Caco-2 (cell line): ENCODE results near the gene CC2D1B. TPM values are rescaled to one million over a fixed set of nuclear protein-coding genes. Genes with fewer than 3 reads are reported as not detected.

Source experiments
- BruUV-seq: library from RNA; stranded (reverse); fragments of 400-500 nt; replicated peaks from 2 replicates; lab custom pipeline; 2021; lab: Mats Ljungman, UMichigan
- CTCF ChIA-PET: fragments of 300-600 bp; sonication (Branson Sonifier 250); formaldehyde crosslinking; loops from one replicate; lab custom pipeline; 2022; ENCODE audit warnings: antibody characterized with exemption; lab: Charles Lee
- POLR2A ChIA-PET: fragments of 300-600 bp; sonication (Branson Sonifier 250); formaldehyde crosslinking; loops from one replicate; lab custom pipeline; 2022; ENCODE audit warnings: antibody characterized with exemption; lab: Charles Lee
- DNase-seq, 2 experiments: peaks; one replicate each; pipeline versions ENCODE4 v3.0.0 to v3.0.0-alpha.2; 2020 to 2022
- H3K27me3 ChIP-seq: replicated peaks from 2 replicates; pipeline ENCODE4 v1.6.0; 2011; ENCODE audit warnings: low read length; ENCODE audit not compliant: control insufficient read depth, insufficient read depth
- H3K36me3 ChIP-seq: 2 replicates; pipeline ENCODE4 v1.5.1; 2011; ENCODE audit warnings: low read length; ENCODE audit not compliant: control insufficient read depth, insufficient read depth
- H3K4me1 ChIP-seq: fragments of 250-450 bp; sonication (Bioruptor Pico); 2 replicates; pipeline ENCODE4 v1.5.1; 2020; ENCODE audit warnings: mild to moderate bottlenecking
- H3K4me3 ChIP-seq: 2 replicates; pipeline ENCODE4 v1.5.1; 2011; ENCODE audit warnings: low read depth, mild to moderate bottlenecking, control low read depth, low read length
- H3K9me3 ChIP-seq: fragments of 250-450 bp; sonication (Bioruptor Pico); 2 replicates; pipeline ENCODE4 v1.5.1; 2020; ENCODE audit warnings: mild to moderate bottlenecking, moderate library complexity
- H3K27ac Mint-ChIP-seq: one replicate; pipeline ENCODE4 v1.8.0; 2022; ENCODE audit warnings: mixed read lengths; ENCODE audit not compliant: unreplicated experiment
- H3K27me3 Mint-ChIP-seq: one replicate; pipeline ENCODE4 v1.8.0; 2022; ENCODE audit warnings: mixed read lengths; ENCODE audit not compliant: insufficient read depth, unreplicated experiment
- H3K36me3 Mint-ChIP-seq: one replicate; pipeline ENCODE4 v1.8.0; 2022; ENCODE audit warnings: mild to moderate bottlenecking, mixed read lengths; ENCODE audit not compliant: insufficient read depth, unreplicated experiment
- H3K4me1 Mint-ChIP-seq: one replicate; pipeline ENCODE4 v1.8.0; 2022; ENCODE audit warnings: low read depth, mixed read lengths; ENCODE audit not compliant: unreplicated experiment
- H3K4me3 Mint-ChIP-seq: one replicate; pipeline ENCODE4 v1.8.0; 2022; ENCODE audit warnings: mild to moderate bottlenecking, moderate library complexity, mixed read lengths; ENCODE audit not compliant: unreplicated experiment
- H3K9me3 Mint-ChIP-seq: one replicate; pipeline ENCODE4 v1.8.0; 2022; ENCODE audit warnings: mixed read lengths; ENCODE audit not compliant: unreplicated experiment
- intact Hi-C: fragments of 100-400 bp; cut with micrococcal nuclease; formaldehyde crosslinking; loops from one replicate; pipeline ENCODE4 v1.10.0; 2022; ENCODE audit not compliant: unreplicated experiment
- total RNA-seq: library from RNA; stranded (reverse); gene quantifications from 2 replicates; pipeline ENCODE4 v1.2.3, GENCODE V29; 2022
- TF ChIP-seq, protein P1 (sequence below), 2 experiments: fragments of 200-600 bp in 1 of 2; IDR thresholded peaks; 1 replicate in 1 of 2; 2 replicates in 1 of 2; pipeline versions ENCODE4 v1.5.1 to v1.8.0; 2011 to 2022; ENCODE audit warnings: antibody characterized with exemption in 1 of 2, control low read depth in 1 of 2, inconsistent platforms in 1 of 2, low read depth in 1 of 2, low read length in 1 of 2, mild to moderate bottlenecking in 1 of 2, moderate library complexity in 1 of 2; ENCODE audit not compliant: insufficient read depth in 1 of 2, severe bottlenecking in 1 of 2, unreplicated experiment in 1 of 2

CC2D1B gene
- total RNA-seq, 1 experiment from 2014 or later = 31.1 TPM

DNA sequence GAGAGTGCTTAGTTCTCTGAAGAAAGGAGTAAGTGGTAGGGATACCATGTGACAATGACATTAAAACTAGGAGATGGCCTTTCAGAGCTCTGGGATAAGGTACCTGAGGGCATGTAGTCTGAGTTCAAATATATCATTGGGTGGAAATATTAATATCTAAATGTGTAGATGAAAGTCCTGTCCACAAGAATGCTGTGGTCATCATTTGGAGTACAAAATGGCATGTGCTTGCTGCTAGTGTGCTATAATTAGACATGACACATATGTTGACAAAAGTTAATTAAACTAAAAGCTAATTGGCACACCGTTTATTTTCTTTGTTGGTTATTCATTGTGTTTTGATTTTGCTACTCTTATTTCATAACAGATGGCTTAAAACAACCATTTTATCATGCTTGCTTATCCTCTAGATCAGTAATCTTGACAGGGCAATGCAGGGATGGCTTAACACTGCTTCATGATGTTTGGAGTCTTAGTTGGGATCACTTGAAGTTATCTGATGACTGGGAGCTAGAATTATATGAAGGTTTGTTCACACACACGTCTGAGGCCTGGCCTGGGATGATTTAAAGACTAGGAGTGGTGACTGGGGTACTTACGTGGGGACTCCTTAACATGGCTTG, 31.0 kb downstream of the CC2D1B start:
- no TSS peak for BruUV-seq
- no peaks in the 10 kb centered on the region for H3K27me3 ChIP-seq
- no peaks in the 10 kb centered on the region for H3K36me3 ChIP-seq
- Mint-ChIP-seq H3K27me3 (no peaks in the 10 kb centered on the region), H3K27ac (no peak overlapping the region), H3K9me3 (no peaks in the 10 kb centered on the region), H3K4me1 (no peaks in the 10 kb centered on the region), H3K4me3 (no peak overlapping the region), H3K36me3 (no peaks in the 10 kb centered on the region)
- no peaks in the 10 kb centered on the region for H3K4me1 ChIP-seq
- intact Hi-C loops = no loop called here
- TF ChIP-seq, protein P1, sequence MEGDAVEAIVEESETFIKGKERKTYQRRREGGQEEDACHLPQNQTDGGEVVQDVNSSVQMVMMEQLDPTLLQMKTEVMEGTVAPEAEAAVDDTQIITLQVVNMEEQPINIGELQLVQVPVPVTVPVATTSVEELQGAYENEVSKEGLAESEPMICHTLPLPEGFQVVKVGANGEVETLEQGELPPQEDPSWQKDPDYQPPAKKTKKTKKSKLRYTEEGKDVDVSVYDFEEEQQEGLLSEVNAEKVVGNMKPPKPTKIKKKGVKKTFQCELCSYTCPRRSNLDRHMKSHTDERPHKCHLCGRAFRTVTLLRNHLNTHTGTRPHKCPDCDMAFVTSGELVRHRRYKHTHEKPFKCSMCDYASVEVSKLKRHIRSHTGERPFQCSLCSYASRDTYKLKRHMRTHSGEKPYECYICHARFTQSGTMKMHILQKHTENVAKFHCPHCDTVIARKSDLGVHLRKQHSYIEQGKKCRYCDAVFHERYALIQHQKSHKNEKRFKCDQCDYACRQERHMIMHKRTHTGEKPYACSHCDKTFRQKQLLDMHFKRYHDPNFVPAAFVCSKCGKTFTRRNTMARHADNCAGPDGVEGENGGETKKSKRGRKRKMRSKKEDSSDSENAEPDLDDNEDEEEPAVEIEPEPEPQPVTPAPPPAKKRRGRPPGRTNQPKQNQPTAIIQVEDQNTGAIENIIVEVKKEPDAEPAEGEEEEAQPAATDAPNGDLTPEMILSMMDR (IDR thresholded peaks at IDR 0.05; ENCODE audit: insufficient read depth in 1 of 2, low read depth in 1 of 2, low read length in 1 of 2, severe bottlenecking in 1 of 2, unreplicated experiment in 1 of 2) = no peak
- POLR2A ChIA-PET = no interaction called here
- CTCF ChIA-PET = no interaction called here
- DNase-seq = no peak
- no peak overlapping the region for H3K4me3 ChIP-seq
- H3K9me3 ChIP-seq = no peaks in the 10 kb centered on the region

DNA sequence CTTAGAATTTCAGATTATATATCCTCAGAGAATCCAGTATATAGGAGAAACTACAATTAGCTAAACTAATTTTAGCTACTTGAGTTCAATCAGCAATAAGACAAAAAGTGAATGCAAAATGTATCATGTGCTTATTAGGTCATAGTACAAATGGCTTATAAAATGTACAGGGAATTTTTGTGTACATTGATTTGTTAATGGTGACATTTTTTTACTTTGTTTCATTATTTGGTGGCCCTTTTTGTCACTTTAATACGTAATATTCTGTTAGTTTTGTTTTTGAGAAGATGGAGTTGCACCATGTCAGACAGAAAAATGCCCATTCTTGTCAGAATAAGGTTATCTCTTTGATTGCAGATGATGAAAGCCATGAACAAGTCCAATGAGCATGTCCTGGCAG, 33.6 kb downstream of the CC2D1B start:
- Histone ChIP-seq H3K36me3 (no peaks in the 10 kb centered on the region), H3K27me3 (no peaks in the 10 kb centered on the region), H3K4me3 (no peak overlapping the region), H3K4me1 (peaks cover 11% of the 10 kb centered on the region), H3K9me3 (no peaks in the 10 kb centered on the region)
- Mint-ChIP-seq H3K36me3 (no peaks in the 10 kb centered on the region), H3K27me3 (no peaks in the 10 kb centered on the region), H3K27ac (no peak overlapping the region), H3K4me3 (no peak overlapping the region), H3K4me1 (no peaks in the 10 kb centered on the region), H3K9me3 (no peaks in the 10 kb centered on the region)
- POLR2A ChIA-PET = no interaction called here
- DNase-seq = no peak
- intact Hi-C loops = no loop called here
- BruUV-seq = no TSS peak
- TF ChIP-seq, protein P1 (IDR thresholded peaks at IDR 0.05; ENCODE audit: insufficient read depth in 1 of 2, low read depth in 1 of 2, low read length in 1 of 2, severe bottlenecking in 1 of 2, unreplicated experiment in 1 of 2) = no peak
- CTCF ChIA-PET = no interaction called here

DNA sequence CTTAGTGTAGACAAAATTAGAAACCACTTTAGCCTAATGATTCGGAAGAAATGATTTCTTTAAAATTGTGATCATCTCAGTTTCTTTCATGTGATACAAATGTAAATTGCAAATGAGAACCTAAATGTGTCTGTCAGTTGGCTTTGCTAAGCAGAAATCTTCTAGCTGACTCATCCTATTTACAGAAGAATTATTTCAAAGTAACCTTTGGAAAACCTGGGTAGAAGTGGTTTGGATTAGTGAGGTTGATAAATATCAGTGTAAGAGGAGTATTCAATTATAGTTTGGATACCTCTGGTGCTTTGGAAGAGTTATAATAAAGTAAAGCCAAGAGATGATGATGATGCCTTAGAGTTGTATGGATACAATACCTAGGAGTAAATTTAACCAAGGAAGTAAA, 37.4 kb downstream of the CC2D1B start:
- BruUV-seq = no TSS peak
- H3K27ac Mint-ChIP-seq = no peak overlapping the region
- CTCF ChIA-PET = no interaction called here
- H3K4me3 ChIP-seq = no peak overlapping the region
- H3K27me3 Mint-ChIP-seq = no peaks in the 10 kb centered on the region
- no peaks in the 10 kb centered on the region for H3K9me3 Mint-ChIP-seq
- no peaks in the 10 kb centered on the region for H3K9me3 ChIP-seq
- POLR2A ChIA-PET = no interaction called here
- no peak for DNase-seq
- TF ChIP-seq, protein P1 (IDR thresholded peaks at IDR 0.05; ENCODE audit: insufficient read depth in 1 of 2, low read depth in 1 of 2, low read length in 1 of 2, severe bottlenecking in 1 of 2, unreplicated experiment in 1 of 2) = no peak
- intact Hi-C loops = no loop called here
- peaks cover 11% of the 10 kb centered on the region for H3K4me1 ChIP-seq
- H3K4me1 Mint-ChIP-seq = no peaks in the 10 kb centered on the region
- H3K36me3 ChIP-seq = no peaks in the 10 kb centered on the region
- no peaks in the 10 kb centered on the region for H3K36me3 Mint-ChIP-seq
- H3K4me3 Mint-ChIP-seq = no peak overlapping the region
- H3K27me3 ChIP-seq = no peaks in the 10 kb centered on the region
